Putamen (tissue), 1 donor: ENCODE data around the gene FEM1A.

Experiments
- DNase-seq: peaks from one replicate; pipeline ENCODE4 v3.0.0-alpha.2; 2016; ENCODE audit warnings: low spot score

Gene FEM1A

GRCh38 chr19:4849019-4849418 is 57.5 kb downstream of the FEM1A start:
- DNase-seq: no peak
